Prostate gland (tissue), 2 donors: ENCODE measurements around the gene GGNBP2.
"Not testable (repeated sequence)": the region's sequence is repeated elsewhere in the genome, so short reads cannot be mapped to it uniquely, and the experiment has no call there.

ENCODE experiments used
- POLR2A ChIP-seq: fragments of 450-650 bp; IDR thresholded peaks from one replicate; pipeline ENCODE4 v1.6.1; 2016; ENCODE audit warnings: antibody characterized with exemption, mild to moderate bottlenecking
- POLR2AphosphoS5 ChIP-seq: sonication (generic); formaldehyde crosslinking; IDR thresholded peaks from one replicate; pipeline ENCODE4 v1.6.1; 2017; ENCODE audit warnings: antibody characterized with exemption
- TF ChIP-seq, protein P1 (sequence below), 4 experiments: fragments of 200-600 bp in 2 of 4; fragments of 450-650 bp in 2 of 4; sonication (generic) in 2 of 4; IDR thresholded peaks; 1 replicate in 3 of 4; 2 replicates in 1 of 4; pipeline ENCODE4 v1.5.1; 2016 to 2019; ENCODE audit warnings: antibody characterized with exemption in 4 of 4, mild to moderate bottlenecking in 2 of 4, moderate library complexity in 2 of 4

DNA sequence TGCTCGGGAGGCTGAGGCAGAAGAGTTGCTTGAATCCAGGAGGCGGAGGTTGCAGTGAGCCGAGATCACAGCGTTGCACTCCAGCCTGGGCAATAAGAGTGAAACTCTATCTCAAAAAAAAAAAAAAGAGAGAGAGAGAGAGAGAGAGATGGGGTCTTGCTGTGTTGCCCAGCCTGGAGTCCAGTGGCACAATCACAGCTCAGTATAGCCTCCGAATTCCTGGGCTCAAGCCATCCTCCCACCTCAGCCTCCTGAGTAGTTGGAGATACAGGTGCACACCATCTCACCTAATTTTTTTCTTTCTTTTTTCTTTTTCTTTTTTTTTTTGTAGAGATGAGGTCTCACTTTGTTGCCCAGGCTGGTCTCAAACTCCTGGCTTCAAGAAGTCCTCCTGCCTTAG, 60.3 kb downstream of the GGNBP2 start:
- TF ChIP-seq, protein P1, sequence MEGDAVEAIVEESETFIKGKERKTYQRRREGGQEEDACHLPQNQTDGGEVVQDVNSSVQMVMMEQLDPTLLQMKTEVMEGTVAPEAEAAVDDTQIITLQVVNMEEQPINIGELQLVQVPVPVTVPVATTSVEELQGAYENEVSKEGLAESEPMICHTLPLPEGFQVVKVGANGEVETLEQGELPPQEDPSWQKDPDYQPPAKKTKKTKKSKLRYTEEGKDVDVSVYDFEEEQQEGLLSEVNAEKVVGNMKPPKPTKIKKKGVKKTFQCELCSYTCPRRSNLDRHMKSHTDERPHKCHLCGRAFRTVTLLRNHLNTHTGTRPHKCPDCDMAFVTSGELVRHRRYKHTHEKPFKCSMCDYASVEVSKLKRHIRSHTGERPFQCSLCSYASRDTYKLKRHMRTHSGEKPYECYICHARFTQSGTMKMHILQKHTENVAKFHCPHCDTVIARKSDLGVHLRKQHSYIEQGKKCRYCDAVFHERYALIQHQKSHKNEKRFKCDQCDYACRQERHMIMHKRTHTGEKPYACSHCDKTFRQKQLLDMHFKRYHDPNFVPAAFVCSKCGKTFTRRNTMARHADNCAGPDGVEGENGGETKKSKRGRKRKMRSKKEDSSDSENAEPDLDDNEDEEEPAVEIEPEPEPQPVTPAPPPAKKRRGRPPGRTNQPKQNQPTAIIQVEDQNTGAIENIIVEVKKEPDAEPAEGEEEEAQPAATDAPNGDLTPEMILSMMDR (IDR thresholded peaks at IDR 0.05): not testable (repeated sequence)
- TF ChIP-seq POLR2AphosphoS5, POLR2A: not testable (repeated sequence)
